Suprapubic skin (tissue), 4 donors: ENCODE results near the gene FSTL4. TPM values are rescaled to one million over a fixed set of nuclear protein-coding genes. Genes with fewer than 3 reads are reported as not detected.

ENCODE experiments used
- DNase-seq, 2 donors: peaks; one replicate each; pipeline ENCODE4 v3.0.0-alpha.2; 2019; ENCODE audit warnings: low spot score in 2 of 2
- H3K27ac ChIP-seq: fragments of 200-600 bp; sonication (generic); one replicate; pipeline ENCODE4 v1.5.1; 2019
- H3K27me3 ChIP-seq: fragments of 200-600 bp; sonication (generic); one replicate; pipeline ENCODE4 v1.5.1; 2019
- H3K36me3 ChIP-seq: fragments of 200-600 bp; sonication (generic); one replicate; pipeline ENCODE4 v1.5.1; 2019
- H3K4me1 ChIP-seq: fragments of 200-600 bp; sonication (generic); one replicate; pipeline ENCODE4 v1.5.1; 2019
- H3K4me3 ChIP-seq: fragments of 200-600 bp; sonication (generic); one replicate; pipeline ENCODE4 v1.5.1; 2019; ENCODE audit warnings: mild to moderate bottlenecking
- H3K9me3 ChIP-seq: fragments of 200-600 bp; sonication (generic); one replicate; pipeline ENCODE4 v1.5.1; 2019
- EP300 ChIP-seq: sonication (generic); formaldehyde crosslinking; IDR thresholded peaks from one replicate; pipeline ENCODE4 v1.6.1; 2017; ENCODE audit warnings: antibody characterized with exemption
- POLR2A ChIP-seq, 2 donors: fragments of 450-650 bp; IDR thresholded peaks; one replicate each; pipeline ENCODE4 v1.6.1; 2017; ENCODE audit warnings: antibody characterized with exemption in 2 of 2, mild to moderate bottlenecking in 2 of 2, moderate library complexity in 2 of 2
- POLR2AphosphoS5 ChIP-seq, 3 donors: sonication (generic); formaldehyde crosslinking; IDR thresholded peaks; one replicate each; pipeline ENCODE4 v1.6.1; 2017; ENCODE audit warnings: antibody characterized with exemption in 3 of 3
- WGBS: methylation state at CpG from one replicate; pipeline ENCODE4 v1.1.5; 2018; 5-methylcytosine and 5-hydroxymethylcytosine counted together
- total RNA-seq, 4 donors: library from RNA; depleted of rRNA; stranded (reverse); fragments of >200 nt; gene quantifications; one replicate each; pipeline ENCODE4 v1.1.0, GENCODE V29; 2016
- TF ChIP-seq, protein P1 (sequence below), 2 donors: fragments of 200-600 bp in 1 of 2; fragments of 450-650 bp in 1 of 2; sonication (generic) in 1 of 2; IDR thresholded peaks; one replicate each; pipeline ENCODE4 v1.5.1; 2016 to 2019; ENCODE audit warnings: antibody characterized with exemption in 2 of 2, mild to moderate bottlenecking in 1 of 2, moderate library complexity in 1 of 2

The FSTL4 gene
- total RNA-seq, 4 donors from 2014 or later, result 2.3 to 6.4 (median 5.8) TPM

GRCh38 chr5:133627180-133627579 is 14.8 kb upstream of the FSTL4 start:
- no peak overlapping the region for H3K4me3 ChIP-seq
- no peaks in the 10 kb centered on the region for H3K9me3 ChIP-seq
- WGBS, result 51% methylated on average over 1 of the region's 1 CpG

GRCh38 chr5:133624316-133624715 is 12.0 kb upstream of the FSTL4 start:
- DNase-seq, result no peak
- peaks cover 9% of the 10 kb centered on the region for H3K27me3 ChIP-seq
- no peaks in the 10 kb centered on the region for H3K9me3 ChIP-seq
- H3K27ac ChIP-seq, result no peak overlapping the region
- WGBS, result 64% methylated on average over 3 of the region's 3 CpGs
- TF ChIP-seq, protein P1, sequence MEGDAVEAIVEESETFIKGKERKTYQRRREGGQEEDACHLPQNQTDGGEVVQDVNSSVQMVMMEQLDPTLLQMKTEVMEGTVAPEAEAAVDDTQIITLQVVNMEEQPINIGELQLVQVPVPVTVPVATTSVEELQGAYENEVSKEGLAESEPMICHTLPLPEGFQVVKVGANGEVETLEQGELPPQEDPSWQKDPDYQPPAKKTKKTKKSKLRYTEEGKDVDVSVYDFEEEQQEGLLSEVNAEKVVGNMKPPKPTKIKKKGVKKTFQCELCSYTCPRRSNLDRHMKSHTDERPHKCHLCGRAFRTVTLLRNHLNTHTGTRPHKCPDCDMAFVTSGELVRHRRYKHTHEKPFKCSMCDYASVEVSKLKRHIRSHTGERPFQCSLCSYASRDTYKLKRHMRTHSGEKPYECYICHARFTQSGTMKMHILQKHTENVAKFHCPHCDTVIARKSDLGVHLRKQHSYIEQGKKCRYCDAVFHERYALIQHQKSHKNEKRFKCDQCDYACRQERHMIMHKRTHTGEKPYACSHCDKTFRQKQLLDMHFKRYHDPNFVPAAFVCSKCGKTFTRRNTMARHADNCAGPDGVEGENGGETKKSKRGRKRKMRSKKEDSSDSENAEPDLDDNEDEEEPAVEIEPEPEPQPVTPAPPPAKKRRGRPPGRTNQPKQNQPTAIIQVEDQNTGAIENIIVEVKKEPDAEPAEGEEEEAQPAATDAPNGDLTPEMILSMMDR (IDR thresholded peaks at IDR 0.05), result no peak
- no peak for TF ChIP-seq EP300
- H3K4me3 ChIP-seq, result no peak overlapping the region
- no peaks in the 10 kb centered on the region for H3K36me3 ChIP-seq
- no peaks in the 10 kb centered on the region for H3K4me1 ChIP-seq

More at GRCh38 chr5:133627180-133627579, 14.8 kb upstream of the FSTL4 start:
- no peaks in the 10 kb centered on the region for H3K27me3 ChIP-seq
- TF ChIP-seq, protein P1 (IDR thresholded peaks at IDR 0.05), result no peak
- TF ChIP-seq POLR2AphosphoS5 (IDR thresholded peaks at IDR 0.05) (no peak), EP300 (no peak), POLR2A (IDR thresholded peaks at IDR 0.05) (no peak)
- no peak overlapping the region for H3K27ac ChIP-seq
- no peaks in the 10 kb centered on the region for H3K36me3 ChIP-seq
- H3K4me1 ChIP-seq, result no peaks in the 10 kb centered on the region
- DNase-seq, result no peak

GRCh38 chr5:133618141-133618540 is 5.8 kb upstream of the FSTL4 start:
- no peak for DNase-seq
- WGBS, result 67% methylated on average over 1 of the region's 1 CpG
- H3K36me3 ChIP-seq, result no peaks in the 10 kb centered on the region
- H3K27ac ChIP-seq, result no peak overlapping the region
- H3K9me3 ChIP-seq, result no peaks in the 10 kb centered on the region
- TF ChIP-seq POLR2A (IDR thresholded peaks at IDR 0.05), result no peak
- TF ChIP-seq POLR2AphosphoS5 (IDR thresholded peaks at IDR 0.05), result no peak
- TF ChIP-seq EP300, result no peak
- TF ChIP-seq, protein P1 (IDR thresholded peaks at IDR 0.05), result no peak
- no peak overlapping the region for H3K4me3 ChIP-seq
- H3K27me3 ChIP-seq, result peaks cover 27% of the 10 kb centered on the region
- no peaks in the 10 kb centered on the region for H3K4me1 ChIP-seq

DNA sequence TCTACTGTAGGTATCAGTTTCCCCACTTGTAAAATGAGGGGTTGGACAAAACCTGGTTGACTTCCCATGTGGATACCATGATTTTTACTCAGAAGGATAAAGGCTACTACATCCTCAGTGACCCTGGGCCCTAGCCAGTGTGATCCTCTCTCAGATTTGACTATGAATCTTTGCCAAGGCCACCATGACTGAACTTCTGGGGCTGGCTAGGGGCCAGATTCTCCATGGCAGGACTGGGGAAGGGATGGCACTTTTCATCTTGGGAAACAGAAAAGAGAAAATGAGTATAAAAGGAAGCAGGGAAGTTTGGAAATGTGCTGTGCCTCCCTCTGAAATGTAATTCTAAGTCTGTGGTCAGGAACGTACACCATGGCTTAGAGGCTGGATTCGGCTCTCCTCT is 1.4 kb upstream of the FSTL4 start:
- no peak overlapping the region for H3K27ac ChIP-seq

DNA sequence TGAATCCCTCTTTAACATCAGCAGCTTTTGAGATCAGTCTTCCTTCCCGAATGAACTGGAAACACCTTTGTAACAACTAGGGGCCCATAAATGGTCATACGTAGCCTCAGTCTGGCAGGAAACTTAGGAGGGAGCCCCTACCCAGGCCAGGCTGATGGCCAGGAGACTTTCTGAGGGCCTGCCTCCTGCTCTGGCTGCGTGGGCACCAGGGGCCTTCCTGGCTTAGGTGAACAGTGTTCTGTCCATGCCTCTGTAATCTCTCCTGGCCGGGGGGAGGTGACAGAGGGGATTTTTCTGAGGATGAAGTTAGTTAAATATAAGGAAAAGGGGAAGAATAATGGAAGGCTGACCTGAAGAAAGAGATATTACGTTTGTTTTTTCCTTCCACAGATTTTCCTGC is 843 bp upstream of the FSTL4 start:
- Histone ChIP-seq H3K9me3 (no peaks in the 10 kb centered on the region), H3K27me3 (peaks cover 48% of the 10 kb centered on the region), H3K27ac (no peak overlapping the region), H3K4me1 (peaks cover 17% of the 10 kb centered on the region), H3K36me3 (no peaks in the 10 kb centered on the region), H3K4me3 (no peak overlapping the region)
- DNase-seq, result no peak
- 84% methylated on average over 5 of the region's 5 CpGs for WGBS
- TF ChIP-seq, protein P1 (IDR thresholded peaks at IDR 0.05), result no peak
- no peak for TF ChIP-seq EP300

More for the DNA sequence above, 1.4 kb upstream of the FSTL4 start:
- Histone ChIP-seq H3K4me3 (no peak overlapping the region), H3K4me1 (peaks cover 17% of the 10 kb centered on the region), H3K27me3 (peaks cover 48% of the 10 kb centered on the region), H3K36me3 (no peaks in the 10 kb centered on the region), H3K9me3 (no peaks in the 10 kb centered on the region)
- DNase-seq, result no peak
- TF ChIP-seq POLR2A (IDR thresholded peaks at IDR 0.05) (no peak), POLR2AphosphoS5 (IDR thresholded peaks at IDR 0.05) (no peak)
- WGBS, result 48% methylated on average over 2 of the region's 2 CpGs
